Measurements from ENCODE around the gene HOXD8. TPM values are rescaled to one million over a fixed set of nuclear protein-coding genes. Genes with fewer than 3 reads are reported as not detected.

HOXD8 gene
- total RNA-seq, 5 donors from 2014 or later (not counting 1 experiment from before 2014, with no cell fraction given): not detected

- ATAC-seq (replicated peaks in 1 of 4) (no peak), DNase-seq (no peak)
- peak overlapping the region in 1 of 2 donors; percentile 74 for H3K4me3 ChIP-seq (ENCODE audit: control insufficient read depth in 1 of 2, extremely low read depth in 1 of 2, low read length in 1 of 2)
- no peaks in the 10 kb centered on the region for H3K36me3 ChIP-seq (ENCODE audit: control insufficient read depth in 2 of 2, extremely low read depth in 1 of 2, insufficient read depth in 1 of 2, low read length in 1 of 2)
- no peak overlapping the region for H3K27ac ChIP-seq (ENCODE audit: low read length)
- peaks cover 6% of the 10 kb centered on the region for H3K9me3 ChIP-seq
- Mint-ChIP-seq H3K36me3 (no peaks in the 10 kb centered on the region), H3K4me3 (peak overlapping the region in 1 of 3 donors; percentile 69), H3K27me3 (peaks cover 84 to 92% of the 10 kb centered on the region in 2 donors), H3K4me1 (peaks cover 33 to 49% (median 46%) of the 10 kb centered on the region in 3 donors), H3K9me3 (peaks cover 0 to 9% (median 4%) of the 10 kb centered on the region in 3 donors), H3K27ac (no peak overlapping the region)
- ChIA-PET CTCF (interaction anchor here in 1 of 2 donors (0.6 kb wide), 2 partner anchors 57 to 1630 kb away, joined by 3 read pairs; no protein-coding TSS in a partner anchor), POLR2A (no interaction called here)
- WGBS (ENCODE audit: insufficient coverage): 0% methylated on average over 1 of the region's 2 CpGs
- H3K4me1 ChIP-seq (ENCODE audit: control insufficient read depth in 1 of 2, extremely low read depth in 1 of 2, insufficient read depth in 2 of 2, low read length in 2 of 2): peaks cover 7 to 45% of the 10 kb centered on the region in 2 experiments
- peaks cover 53 to 82% of the 10 kb centered on the region in 2 experiments for H3K27me3 ChIP-seq (replicated peaks in 1 of 2; ENCODE audit: control insufficient read depth in 2 of 2, extremely low read depth in 1 of 2, insufficient read depth in 2 of 2, low read length in 1 of 2)
Observed at GRCh38 chr2:176137252-176137580, 7.7 kb downstream of the HOXD8 start.

- WGBS (ENCODE audit: insufficient coverage): 56% methylated on average over 3 of the region's 8 CpGs
- Mint-ChIP-seq H3K4me3 (peak overlapping the region in 1 of 3 donors; percentile 69), H3K9me3 (peaks cover 0 to 9% (median 4%) of the 10 kb centered on the region in 3 donors), H3K27ac (no peak overlapping the region), H3K4me1 (peaks cover 29 to 42% (median 42%) of the 10 kb centered on the region in 3 donors), H3K36me3 (no peaks in the 10 kb centered on the region), H3K27me3 (peaks cover 81 to 92% of the 10 kb centered on the region in 2 donors)
- H3K27ac ChIP-seq (ENCODE audit: low read length): no peak overlapping the region
- H3K36me3 ChIP-seq (ENCODE audit: control insufficient read depth in 2 of 2, extremely low read depth in 1 of 2, insufficient read depth in 1 of 2, low read length in 1 of 2): no peaks in the 10 kb centered on the region
- DNase-seq (no peak), ATAC-seq (replicated peaks in 1 of 4) (no peak)
- ChIA-PET CTCF (interaction anchor here (0.5 to 0.6 kb wide), 2 partner anchors 359 to 469 kb away, joined by 3 read pairs; no protein-coding TSS in a partner anchor), POLR2A (no interaction called here)
- peaks cover 6% of the 10 kb centered on the region for H3K9me3 ChIP-seq
- peaks cover 5 to 38% of the 10 kb centered on the region in 2 experiments for H3K4me1 ChIP-seq (ENCODE audit: control insufficient read depth in 1 of 2, extremely low read depth in 1 of 2, insufficient read depth in 2 of 2, low read length in 2 of 2)
- H3K4me3 ChIP-seq (ENCODE audit: control insufficient read depth in 1 of 2, extremely low read depth in 1 of 2, low read length in 1 of 2): no peak overlapping the region
- peaks cover 53 to 82% of the 10 kb centered on the region in 2 experiments for H3K27me3 ChIP-seq (replicated peaks in 1 of 2; ENCODE audit: control insufficient read depth in 2 of 2, extremely low read depth in 1 of 2, insufficient read depth in 2 of 2, low read length in 1 of 2)
Observed at GRCh38 chr2:176137906-176138305, 8.4 kb downstream of the HOXD8 start.

GRCh38 chr2:176138526-176138922, 9.0 kb downstream of the HOXD8 start:
- peaks cover 5 to 38% of the 10 kb centered on the region in 2 experiments for H3K4me1 ChIP-seq (ENCODE audit: control insufficient read depth in 1 of 2, extremely low read depth in 1 of 2, insufficient read depth in 2 of 2, low read length in 2 of 2)
- CTCF ChIA-PET: interaction anchor here (0.5 to 3.7 kb wide), 3 partner anchors 183 to 359 kb away, joined by 3 to 31 read pairs (median 3); no protein-coding TSS in a partner anchor
- H3K9me3 ChIP-seq: peaks cover 6% of the 10 kb centered on the region
- ATAC-seq (replicated peaks in 1 of 4) (no peak), DNase-seq (no peak)
- no peak overlapping the region for H3K27ac ChIP-seq (ENCODE audit: low read length)
- Mint-ChIP-seq H3K4me3 (peak overlapping the region in 1 of 3 donors; percentile 55), H3K4me1 (peaks cover 29 to 42% (median 40%) of the 10 kb centered on the region in 3 donors), H3K36me3 (no peaks in the 10 kb centered on the region), H3K27me3 (peaks cover 79 to 92% of the 10 kb centered on the region in 2 donors), H3K9me3 (peaks cover 0 to 9% (median 4%) of the 10 kb centered on the region in 3 donors), H3K27ac (peak overlapping the region; percentile 26 to 52)
- peaks cover 49 to 82% of the 10 kb centered on the region in 2 experiments for H3K27me3 ChIP-seq (replicated peaks in 1 of 2; ENCODE audit: control insufficient read depth in 2 of 2, extremely low read depth in 1 of 2, insufficient read depth in 2 of 2, low read length in 1 of 2)
- POLR2A ChIA-PET: no interaction called here
- H3K4me3 ChIP-seq (ENCODE audit: control insufficient read depth in 1 of 2, extremely low read depth in 1 of 2, low read length in 1 of 2): peak overlapping the region in 1 of 2 donors; percentile 30
- no peaks in the 10 kb centered on the region for H3K36me3 ChIP-seq (ENCODE audit: control insufficient read depth in 2 of 2, extremely low read depth in 1 of 2, insufficient read depth in 1 of 2, low read length in 1 of 2)
- 12% methylated on average over 10 of the region's 14 CpGs for WGBS (ENCODE audit: insufficient coverage)

GRCh38 chr2:176138923-176139660, 9.6 kb downstream of the HOXD8 start:
- peaks cover 79 to 92% of the 10 kb centered on the region in 2 donors for H3K27me3 Mint-ChIP-seq
- H3K4me1 Mint-ChIP-seq: peaks cover 29 to 42% (median 40%) of the 10 kb centered on the region in 3 donors
- no peak for ATAC-seq (replicated peaks in 1 of 4)
- peak overlapping the region in 2 of 3 donors; percentile 21 to 55 for H3K4me3 Mint-ChIP-seq
- no peak for DNase-seq
- no peaks in the 10 kb centered on the region for H3K36me3 Mint-ChIP-seq
- Histone ChIP-seq H3K27me3 (replicated peaks in 1 of 2; ENCODE audit: control insufficient read depth in 2 of 2, extremely low read depth in 1 of 2, insufficient read depth in 2 of 2, low read length in 1 of 2) (peaks cover 47 to 81% of the 10 kb centered on the region in 2 experiments), H3K9me3 (peaks cover 6% of the 10 kb centered on the region), H3K4me1 (ENCODE audit: control insufficient read depth in 1 of 2, extremely low read depth in 1 of 2, insufficient read depth in 2 of 2, low read length in 2 of 2) (peaks cover 5 to 38% of the 10 kb centered on the region in 2 experiments), H3K27ac (ENCODE audit: low read length) (no peak overlapping the region), H3K36me3 (ENCODE audit: control insufficient read depth in 2 of 2, extremely low read depth in 1 of 2, insufficient read depth in 1 of 2, low read length in 1 of 2) (no peaks in the 10 kb centered on the region), H3K4me3 (ENCODE audit: control insufficient read depth in 1 of 2, extremely low read depth in 1 of 2, low read length in 1 of 2) (peak overlapping the region in 1 of 2 donors; percentile 30)
- peak overlapping the region in 1 of 2 donors; percentile 31 for H3K27ac Mint-ChIP-seq
- ChIA-PET POLR2A (interaction anchor here in 1 of 2 donors (0.6 kb wide), 1 partner anchor 446 kb away, joined by 4 read pairs; no protein-coding TSS in a partner anchor), CTCF (interaction anchor here (0.7 to 3.7 kb wide), 7 partner anchors 16 to 498 kb away, joined by 3 to 31 read pairs (median 4); no protein-coding TSS in a partner anchor)
- 15% methylated on average over 23 of the region's 28 CpGs for WGBS (ENCODE audit: insufficient coverage)
- peaks cover 0 to 9% (median 4%) of the 10 kb centered on the region in 3 donors for H3K9me3 Mint-ChIP-seq

- Histone ChIP-seq H3K27me3 (replicated peaks in 1 of 2; ENCODE audit: control insufficient read depth in 2 of 2, extremely low read depth in 1 of 2, insufficient read depth in 2 of 2, low read length in 1 of 2) (peaks cover 41 to 79% of the 10 kb centered on the region in 2 experiments), H3K27ac (ENCODE audit: low read length) (no peak overlapping the region), H3K9me3 (peaks cover 6% of the 10 kb centered on the region), H3K4me1 (ENCODE audit: control insufficient read depth in 1 of 2, extremely low read depth in 1 of 2, insufficient read depth in 2 of 2, low read length in 2 of 2) (peaks cover 5 to 38% of the 10 kb centered on the region in 2 experiments), H3K4me3 (ENCODE audit: control insufficient read depth in 1 of 2, extremely low read depth in 1 of 2, low read length in 1 of 2) (peak overlapping the region in 1 of 2 donors; percentile 42), H3K36me3 (ENCODE audit: control insufficient read depth in 2 of 2, extremely low read depth in 1 of 2, insufficient read depth in 1 of 2, low read length in 1 of 2) (no peaks in the 10 kb centered on the region)
- Mint-ChIP-seq H3K4me3 (peak overlapping the region in 1 of 3 donors; percentile 55), H3K27ac (no peak overlapping the region), H3K4me1 (peaks cover 29 to 42% (median 40%) of the 10 kb centered on the region in 3 donors), H3K27me3 (peaks cover 78 to 92% of the 10 kb centered on the region in 2 donors), H3K36me3 (no peaks in the 10 kb centered on the region), H3K9me3 (peaks cover 0 to 9% (median 4%) of the 10 kb centered on the region in 3 donors)
- no peak for ATAC-seq (replicated peaks in 1 of 4)
- 31% methylated on average over 9 of the region's 41 CpGs for WGBS (ENCODE audit: insufficient coverage)
- CTCF ChIA-PET: interaction anchor here (0.6 to 3.7 kb wide), 40 partner anchors 7 to 1627 kb away, joined by 3 to 31 read pairs (median 5); partner anchors contain the start of gene LNPK (in 1 of the 2)
- POLR2A ChIA-PET: interaction anchor here in 1 of 2 donors (0.6 kb wide), 3 partner anchors 8 to 445 kb away, joined by 3 to 7 read pairs (median 4); no protein-coding TSS in a partner anchor
- no peak for DNase-seq
Observed at GRCh38 chr2:176139661-176140512, 10.4 kb downstream of the HOXD8 start.

Measured in T-cell (primary cell).